ENCODE data around the gene PNLIP.

- TF ChIP-seq POLR2AphosphoS5 (IDR thresholded peaks at IDR 0.05; ENCODE audit: low read depth, low read length) (no peak), CTCF (IDR thresholded peaks at IDR 0.05) (no peak), TCF7L2 (IDR thresholded peaks at IDR 0.05; ENCODE audit: low read depth, low read length) (no peak), REST (IDR thresholded peaks at IDR 0.05; ENCODE audit: insufficient read depth in 1 of 2, low read depth in 2 of 2, low read length in 1 of 2) (no peak)
Observed at GRCh38 chr10:116545122-116545521, 609 bp upstream of the PNLIP start.
